Measurements from ENCODE around the gene KCTD1. TPM values are rescaled to one million over a fixed set of nuclear protein-coding genes. Genes with fewer than 3 reads are reported as not detected.

KCTD1 gene
- total and polyA plus RNA-seq, 10 of the 15 experiments (the other 5 are each of a cell fraction or from before 2014, with no cell fraction given): 1.5 to 13.4 (median 5.5) TPM

- H3K4me2 ChIP-seq (ENCODE audit: control insufficient read depth, insufficient read depth): no peak overlapping the region
- BruUV-seq (replicated peaks): no TSS peak
- no peak overlapping the region for H3K4me3 ChIP-seq
- intact Hi-C loops (cut with micrococcal nuclease; ENCODE audit: unreplicated experiment) (no loop called here), in situ Hi-C loops (cut with MboI) (no loop called here)
- no peaks in the 10 kb centered on the region for H3K79me2 ChIP-seq (ENCODE audit: control insufficient read depth, insufficient read depth, low read length)
- H2AFZ ChIP-seq (ENCODE audit: control insufficient read depth, low read depth, low read length): no peak overlapping the region
- SMC1A ChIA-PET (ENCODE audit: uncharacterized antibody, unreplicated experiment): interaction anchor here (0.9 to 2.8 kb wide), 6 partner anchors 16 to 72 kb away, joined by 3 to 9 read pairs (median 4); no protein-coding TSS in a partner anchor
- H3K9ac ChIP-seq (ENCODE audit: control insufficient read depth, insufficient read depth, low read length): no peak overlapping the region
- H3K27ac ChIP-seq (ENCODE audit: control insufficient read depth, insufficient read depth): no peak overlapping the region
- ATAC-seq (no peak), FAIRE-seq (no peak), DNase-seq (ENCODE audit: low read depth, low spot score) (no peak)
- POLR2A ChIA-PET: no interaction called here
- TF ChIP-seq, protein P1, sequence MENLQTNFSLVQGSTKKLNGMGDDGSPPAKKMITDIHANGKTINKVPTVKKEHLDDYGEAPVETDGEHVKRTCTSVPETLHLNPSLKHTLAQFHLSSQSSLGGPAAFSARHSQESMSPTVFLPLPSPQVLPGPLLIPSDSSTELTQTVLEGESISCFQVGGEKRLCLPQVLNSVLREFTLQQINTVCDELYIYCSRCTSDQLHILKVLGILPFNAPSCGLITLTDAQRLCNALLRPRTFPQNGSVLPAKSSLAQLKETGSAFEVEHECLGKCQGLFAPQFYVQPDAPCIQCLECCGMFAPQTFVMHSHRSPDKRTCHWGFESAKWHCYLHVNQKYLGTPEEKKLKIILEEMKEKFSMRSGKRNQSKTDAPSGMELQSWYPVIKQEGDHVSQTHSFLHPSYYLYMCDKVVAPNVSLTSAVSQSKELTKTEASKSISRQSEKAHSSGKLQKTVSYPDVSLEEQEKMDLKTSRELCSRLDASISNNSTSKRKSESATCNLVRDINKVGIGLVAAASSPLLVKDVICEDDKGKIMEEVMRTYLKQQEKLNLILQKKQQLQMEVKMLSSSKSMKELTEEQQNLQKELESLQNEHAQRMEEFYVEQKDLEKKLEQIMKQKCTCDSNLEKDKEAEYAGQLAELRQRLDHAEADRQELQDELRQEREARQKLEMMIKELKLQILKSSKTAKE (IDR thresholded peaks at IDR 0.05; ENCODE audit: low read depth, poor library complexity, severe bottlenecking): no peak
- no peak for TF ChIP-seq RFX5 (IDR thresholded peaks at IDR 0.05; ENCODE audit: low read depth, low read length)
- TF ChIP-seq CHD1 (IDR thresholded peaks at IDR 0.05; ENCODE audit: low read depth, low read length): no peak
- TF ChIP-seq KAT2A (conservative IDR thresholded peaks at IDR 0.05; ENCODE audit: control insufficient read depth, low read depth, low read length): no peak
- no peak for TF ChIP-seq TBL1XR1 (IDR thresholded peaks at IDR 0.05; ENCODE audit: low read depth, low read length)
- no peak for TF ChIP-seq TAF1 (IDR thresholded peaks at IDR 0.05; ENCODE audit: borderline replicate concordance, low read depth, low read length)
- no peak for TF ChIP-seq SRF (IDR thresholded peaks at IDR 0.05; ENCODE audit: low read depth in 2 of 2, low read length in 2 of 2)
- no peak for TF ChIP-seq MTA3 (IDR thresholded peaks at IDR 0.05; ENCODE audit: borderline replicate concordance, low read length)
- TF ChIP-seq, protein P2, sequence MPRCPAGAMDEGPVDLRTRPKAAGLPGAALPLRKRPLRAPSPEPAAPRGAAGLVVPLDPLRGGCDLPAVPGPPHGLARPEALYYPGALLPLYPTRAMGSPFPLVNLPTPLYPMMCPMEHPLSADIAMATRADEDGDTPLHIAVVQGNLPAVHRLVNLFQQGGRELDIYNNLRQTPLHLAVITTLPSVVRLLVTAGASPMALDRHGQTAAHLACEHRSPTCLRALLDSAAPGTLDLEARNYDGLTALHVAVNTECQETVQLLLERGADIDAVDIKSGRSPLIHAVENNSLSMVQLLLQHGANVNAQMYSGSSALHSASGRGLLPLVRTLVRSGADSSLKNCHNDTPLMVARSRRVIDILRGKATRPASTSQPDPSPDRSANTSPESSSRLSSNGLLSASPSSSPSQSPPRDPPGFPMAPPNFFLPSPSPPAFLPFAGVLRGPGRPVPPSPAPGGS (IDR thresholded peaks at IDR 0.05; ENCODE audit: borderline replicate concordance, insufficient read depth, low read depth, low read length, poor library complexity, severe bottlenecking): no peak
- no peak for TF ChIP-seq BHLHE40 (IDR thresholded peaks at IDR 0.05; ENCODE audit: borderline replicate concordance in 1 of 2, low read depth in 2 of 2, low read length in 1 of 2)
- TF ChIP-seq KDM1A (IDR thresholded peaks at IDR 0.05; ENCODE audit: borderline replicate concordance): no peak
- TF ChIP-seq CBX5 (IDR thresholded peaks at IDR 0.05; ENCODE audit: low read depth): no peak
- TF ChIP-seq DPF2 (IDR thresholded peaks at IDR 0.05): no peak
- no peak for TF ChIP-seq EP300 (IDR thresholded peaks at IDR 0.05; ENCODE audit: borderline replicate concordance in 1 of 2, control insufficient read depth in 1 of 2, low read depth in 2 of 2, low read length in 2 of 2)
- TF ChIP-seq POLR2AphosphoS2 (IDR thresholded peaks at IDR 0.05; ENCODE audit: low read depth, low read length): no peak
- RAD21 ChIA-PET (ENCODE audit: unreplicated experiment): interaction anchor here (1.0 to 1.3 kb wide), 3 partner anchors 49 to 72 kb away, joined by 4 to 9 read pairs (median 8); no protein-coding TSS in a partner anchor
- H3K4me1 ChIP-seq (ENCODE audit: control insufficient read depth, insufficient read depth, low read length): peaks cover 37% of the 10 kb centered on the region
- no peaks in the 10 kb centered on the region; the same call in 2 of the 3 replicates for H3K9me3 ChIP-seq (replicated peaks; ENCODE audit: control insufficient read depth, insufficient read depth, low read length)
- H3K27me3 ChIP-seq (replicated peaks in 1 of 2; ENCODE audit: control insufficient read depth in 2 of 2, insufficient read depth in 2 of 2, low read length in 1 of 2): no peaks in the 10 kb centered on the region
- no peaks in the 10 kb centered on the region for H4K20me1 ChIP-seq (ENCODE audit: control insufficient read depth, insufficient read depth)
- peaks cover 0 to 2% of the 10 kb centered on the region in 2 experiments; a peak in 1 of 4 replicates for H3K36me3 ChIP-seq (ENCODE audit: control insufficient read depth in 2 of 2, insufficient read depth in 2 of 2, low read length in 1 of 2)
- CTCF ChIA-PET: interaction anchor here (0.9 to 2.6 kb wide), 6 partner anchors 13 to 194 kb away, joined by 3 to 25 read pairs (median 6); no protein-coding TSS in a partner anchor
- 95% methylated on average over 13 of the region's 15 CpGs for WGBS (ENCODE audit: insufficient coverage, insufficient replicate concordance, low lambda C conversion rate, missing lambda C conversion rate)
These were observed 92.7 kb downstream of the KCTD1 start for GRCh38 chr18:26455639-26456038.
